Osteoblast (primary cell): Measurements from ENCODE around the gene HSD17B3. TPM values are rescaled to one million over a fixed set of nuclear protein-coding genes. Genes with fewer than 3 reads are reported as not detected.

Source experiments
- DNase-seq: peaks from one replicate; pipeline ENCODE4 v3.0.0; 2011; ENCODE audit warnings: low spot score, mixed read lengths; ENCODE audit not compliant: insufficient read length; ENCODE audit errors: missing footprints
- H2AFZ ChIP-seq: 2 replicates; pipeline ENCODE4 v1.6.0; 2011; ENCODE audit warnings: mild to moderate bottlenecking, low read length
- H3K27ac ChIP-seq: 2 replicates; pipeline ENCODE4 v1.5.1; 2011; ENCODE audit warnings: mild to moderate bottlenecking, low read depth, low read length, moderate library complexity
- H3K27me3 ChIP-seq: 2 replicates; pipeline ENCODE4 v1.6.0; 2012; ENCODE audit warnings: mild to moderate bottlenecking, control low read depth, inconsistent platforms, low read length, moderate library complexity; ENCODE audit not compliant: insufficient read depth
- H3K36me3 ChIP-seq: 2 replicates; pipeline ENCODE4 v1.5.1; 2011; ENCODE audit warnings: mild to moderate bottlenecking, low read length, control low read depth, moderate library complexity; ENCODE audit not compliant: insufficient read depth
- H3K4me1 ChIP-seq: 2 replicates; pipeline ENCODE4 v1.5.1; 2011; ENCODE audit warnings: mild to moderate bottlenecking, low read length, control low read depth, moderate library complexity; ENCODE audit not compliant: insufficient read depth
- H3K4me2 ChIP-seq: 2 replicates; pipeline ENCODE4 v1.6.0; 2011; ENCODE audit warnings: mild to moderate bottlenecking, low read length; ENCODE audit not compliant: insufficient read depth
- H3K4me3 ChIP-seq: fragments of 200-600 bp; sonication (generic); 3 replicates; pipeline ENCODE4 v1.5.1; 2012; ENCODE audit warnings: mild to moderate bottlenecking, low read length, inconsistent platforms; ENCODE audit not compliant: insufficient read depth
- H3K79me2 ChIP-seq: 2 replicates; pipeline ENCODE4 v1.6.0; 2012; ENCODE audit warnings: mild to moderate bottlenecking, low read length, control low read depth, inconsistent platforms; ENCODE audit not compliant: insufficient read depth
- H3K9me3 ChIP-seq: 2 replicates; pipeline ENCODE4 v1.5.1; 2011; ENCODE audit warnings: low read depth, low read length, control low read depth
- H4K20me1 ChIP-seq: 2 replicates; pipeline ENCODE4 v1.6.0; 2012; ENCODE audit warnings: mild to moderate bottlenecking, low read length, control low read depth; ENCODE audit not compliant: insufficient read depth
- total RNA-seq: library from RNA; depleted of rRNA; stranded (reverse); fragments of >200 nt; gene quantifications from 2 replicates; pipeline ENCODE4 v1.2.3, GENCODE V29; 2012
- TF ChIP-seq, protein P1 (sequence below): IDR thresholded peaks from 2 replicates; pipeline ENCODE4 v1.5.1; 2011; ENCODE audit warnings: mild to moderate bottlenecking, low read depth, low read length, moderate library complexity; ENCODE audit errors: extremely low read depth

HSD17B3 gene
- total RNA-seq, 1 donor = under 0.01 TPM

DNA sequence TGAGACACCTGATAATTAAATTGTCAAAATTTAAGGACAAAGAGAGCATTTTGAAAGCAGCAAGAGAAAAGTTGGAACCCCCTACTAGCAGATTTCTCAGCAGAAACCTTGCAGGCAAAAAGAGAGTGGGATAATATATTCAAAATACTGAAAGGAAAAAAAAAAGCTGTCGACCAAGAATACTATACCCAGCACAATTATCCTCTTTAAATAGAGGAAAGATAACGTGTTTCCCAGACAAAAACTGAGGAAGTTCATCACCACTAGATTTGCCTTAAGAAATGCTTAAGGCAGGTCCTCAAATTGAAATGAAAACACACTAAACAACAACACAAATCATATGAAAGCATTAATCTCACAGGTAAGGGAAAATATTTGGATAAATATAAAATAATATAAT lies 27.0 kb downstream of the HSD17B3 start:
- Histone ChIP-seq H3K4me2 (no peak overlapping the region), H2AFZ (no peak overlapping the region), H4K20me1 (no peaks in the 10 kb centered on the region), H3K27me3 (no peaks in the 10 kb centered on the region), H3K27ac (no peak overlapping the region), H3K4me3 (no peak overlapping the region), H3K79me2 (no peaks in the 10 kb centered on the region), H3K4me1 (no peaks in the 10 kb centered on the region), H3K9me3 (no peaks in the 10 kb centered on the region), H3K36me3 (no peaks in the 10 kb centered on the region)
- TF ChIP-seq, protein P1, sequence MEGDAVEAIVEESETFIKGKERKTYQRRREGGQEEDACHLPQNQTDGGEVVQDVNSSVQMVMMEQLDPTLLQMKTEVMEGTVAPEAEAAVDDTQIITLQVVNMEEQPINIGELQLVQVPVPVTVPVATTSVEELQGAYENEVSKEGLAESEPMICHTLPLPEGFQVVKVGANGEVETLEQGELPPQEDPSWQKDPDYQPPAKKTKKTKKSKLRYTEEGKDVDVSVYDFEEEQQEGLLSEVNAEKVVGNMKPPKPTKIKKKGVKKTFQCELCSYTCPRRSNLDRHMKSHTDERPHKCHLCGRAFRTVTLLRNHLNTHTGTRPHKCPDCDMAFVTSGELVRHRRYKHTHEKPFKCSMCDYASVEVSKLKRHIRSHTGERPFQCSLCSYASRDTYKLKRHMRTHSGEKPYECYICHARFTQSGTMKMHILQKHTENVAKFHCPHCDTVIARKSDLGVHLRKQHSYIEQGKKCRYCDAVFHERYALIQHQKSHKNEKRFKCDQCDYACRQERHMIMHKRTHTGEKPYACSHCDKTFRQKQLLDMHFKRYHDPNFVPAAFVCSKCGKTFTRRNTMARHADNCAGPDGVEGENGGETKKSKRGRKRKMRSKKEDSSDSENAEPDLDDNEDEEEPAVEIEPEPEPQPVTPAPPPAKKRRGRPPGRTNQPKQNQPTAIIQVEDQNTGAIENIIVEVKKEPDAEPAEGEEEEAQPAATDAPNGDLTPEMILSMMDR = no peak
- no peak for DNase-seq

DNA sequence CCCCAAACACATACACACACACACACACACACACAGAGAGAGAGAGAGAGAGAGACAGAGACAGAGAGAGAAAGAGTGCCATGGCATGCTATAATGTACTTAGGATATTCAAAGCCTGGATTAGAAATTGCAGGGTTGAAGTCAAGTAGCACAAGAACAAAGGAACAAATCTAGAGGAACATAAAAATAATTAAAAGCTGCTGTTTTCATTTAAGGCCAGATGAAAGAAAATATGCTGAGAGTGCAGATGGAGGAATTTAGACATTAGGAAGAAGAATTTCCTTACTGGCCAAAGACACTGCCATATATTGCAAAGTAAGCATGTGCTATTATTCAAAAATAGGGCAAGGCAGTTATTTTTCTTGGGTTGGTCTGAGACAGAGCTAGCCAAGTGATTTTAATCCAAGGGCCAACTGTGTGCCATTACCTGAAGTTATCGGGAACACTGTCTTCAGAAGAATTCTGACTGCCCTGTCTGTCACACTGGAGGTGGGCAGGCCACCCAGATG lies 31.7 kb downstream of the HSD17B3 start:
- H3K27ac ChIP-seq = no peak overlapping the region
- H3K4me2 ChIP-seq = no peak overlapping the region
- H3K27me3 ChIP-seq = no peaks in the 10 kb centered on the region
- H3K79me2 ChIP-seq = no peaks in the 10 kb centered on the region
- H3K36me3 ChIP-seq = no peaks in the 10 kb centered on the region
- DNase-seq = no peak
- H3K4me3 ChIP-seq = no peak overlapping the region
- H4K20me1 ChIP-seq = no peaks in the 10 kb centered on the region
- H3K9me3 ChIP-seq = no peaks in the 10 kb centered on the region
- no peaks in the 10 kb centered on the region for H3K4me1 ChIP-seq
- TF ChIP-seq, protein P1 = no peak
- H2AFZ ChIP-seq = no peak overlapping the region

DNA sequence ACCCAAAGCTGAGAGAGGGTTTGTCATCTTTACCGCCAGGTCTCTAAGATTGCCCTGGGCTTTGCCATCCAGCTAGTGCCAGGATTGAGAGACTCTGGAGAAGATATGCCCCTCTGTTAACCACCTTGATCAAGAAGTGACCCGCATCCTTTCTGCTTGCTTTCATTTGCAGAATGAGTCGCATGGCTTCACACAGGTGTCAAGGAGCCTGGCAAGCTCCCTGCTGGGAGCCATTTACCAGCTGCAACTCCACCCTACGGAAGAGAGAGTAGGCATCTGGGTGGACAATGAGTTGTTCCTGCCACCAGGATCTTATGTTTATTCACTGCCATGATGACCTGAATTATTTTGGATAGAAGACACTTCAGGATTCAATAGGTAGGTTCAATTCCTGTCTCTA lies 43.0 kb downstream of the HSD17B3 start:
- Histone ChIP-seq H3K36me3 (no peaks in the 10 kb centered on the region), H2AFZ (no peak overlapping the region), H3K4me3 (no peak overlapping the region), H3K9me3 (no peaks in the 10 kb centered on the region), H3K4me2 (no peak overlapping the region), H4K20me1 (no peaks in the 10 kb centered on the region), H3K27me3 (no peaks in the 10 kb centered on the region), H3K79me2 (no peaks in the 10 kb centered on the region), H3K27ac (no peak overlapping the region), H3K4me1 (no peaks in the 10 kb centered on the region)
- TF ChIP-seq, protein P1 = no peak
- no peak for DNase-seq

DNA sequence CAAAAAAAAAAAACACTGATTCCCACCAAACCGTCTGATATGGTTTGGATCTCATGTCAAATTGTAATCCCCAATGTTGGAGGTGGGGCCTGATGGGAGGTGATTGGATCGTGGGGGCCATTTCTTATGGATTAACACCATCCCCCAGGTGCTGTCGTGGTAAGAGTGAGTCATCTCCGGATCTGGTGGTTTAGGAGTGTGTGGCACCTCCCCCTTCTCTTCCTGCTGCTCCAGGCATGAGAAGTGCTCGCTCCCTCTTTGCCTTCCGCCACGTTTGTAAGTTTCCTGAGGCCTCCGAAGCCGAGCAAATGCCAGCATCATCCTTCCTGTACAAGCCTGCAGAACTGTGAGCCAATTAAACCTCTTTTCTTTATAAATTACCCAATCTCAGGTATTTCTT lies 45.2 kb downstream of the HSD17B3 start:
- no peaks in the 10 kb centered on the region for H3K9me3 ChIP-seq
- TF ChIP-seq, protein P1 = no peak
- H3K4me1 ChIP-seq = no peaks in the 10 kb centered on the region
- no peaks in the 10 kb centered on the region for H3K36me3 ChIP-seq
- no peaks in the 10 kb centered on the region for H3K79me2 ChIP-seq
- no peaks in the 10 kb centered on the region for H4K20me1 ChIP-seq
- no peak overlapping the region for H3K4me3 ChIP-seq
- H2AFZ ChIP-seq = no peak overlapping the region
- H3K4me2 ChIP-seq = no peak overlapping the region
- H3K27me3 ChIP-seq = no peaks in the 10 kb centered on the region
- no peak overlapping the region for H3K27ac ChIP-seq
- DNase-seq = no peak
